GM19099 (cell line): Measurements from ENCODE around the gene PNMT.

ENCODE experiments used
- POLR2A ChIP-seq: IDR thresholded peaks from 3 replicates; pipeline ENCODE4 v1.6.1; 2011; ENCODE audit warnings: low read depth; ENCODE audit not compliant: insufficient read length; ENCODE audit errors: extremely low read depth

Gene PNMT

GRCh38 chr17:39628655-39629493, 39.4 kb upstream of the PNMT start:
- TF ChIP-seq POLR2A = no peak

DNA sequence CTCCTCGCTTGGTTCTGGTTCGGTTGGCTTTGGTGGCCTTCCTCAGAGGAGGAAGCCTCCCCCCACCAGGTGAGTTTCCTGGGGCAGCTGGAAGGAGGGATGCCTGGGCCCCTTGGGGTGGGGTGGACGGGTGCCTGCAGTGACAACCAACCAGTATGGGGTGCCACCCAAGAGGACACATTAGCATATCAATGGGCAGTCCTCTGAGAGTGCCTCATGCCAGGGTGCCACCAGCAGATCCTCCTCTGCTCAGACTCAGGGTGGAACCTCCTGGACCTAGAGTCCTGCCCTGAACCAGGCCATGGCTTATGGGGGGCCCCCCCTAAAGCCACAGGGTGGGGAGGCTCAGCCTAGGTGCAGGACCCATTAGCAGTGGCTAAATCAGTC, 38.8 kb upstream of the PNMT start:
- no peak for TF ChIP-seq POLR2A

DNA sequence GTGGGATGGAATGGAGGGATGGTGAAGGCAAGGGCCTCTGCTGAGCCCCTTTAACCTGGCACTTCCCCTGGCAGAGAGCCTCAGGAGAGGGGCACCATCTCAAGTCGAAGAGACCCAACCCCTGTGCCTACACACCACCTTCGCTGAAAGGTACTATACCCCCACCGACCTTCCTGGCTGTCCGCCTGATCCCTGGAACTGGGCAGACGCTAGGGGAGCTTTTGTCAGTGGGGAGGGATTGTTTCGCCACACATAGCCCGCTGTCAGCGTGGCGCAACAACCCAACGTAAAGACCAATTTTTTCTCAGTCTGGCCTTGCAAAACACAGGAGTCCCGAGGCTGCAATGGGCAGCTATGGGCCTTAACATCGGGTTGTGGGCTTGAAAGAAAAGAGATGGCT, 38.4 kb upstream of the PNMT start:
- TF ChIP-seq POLR2A = no peak

DNA sequence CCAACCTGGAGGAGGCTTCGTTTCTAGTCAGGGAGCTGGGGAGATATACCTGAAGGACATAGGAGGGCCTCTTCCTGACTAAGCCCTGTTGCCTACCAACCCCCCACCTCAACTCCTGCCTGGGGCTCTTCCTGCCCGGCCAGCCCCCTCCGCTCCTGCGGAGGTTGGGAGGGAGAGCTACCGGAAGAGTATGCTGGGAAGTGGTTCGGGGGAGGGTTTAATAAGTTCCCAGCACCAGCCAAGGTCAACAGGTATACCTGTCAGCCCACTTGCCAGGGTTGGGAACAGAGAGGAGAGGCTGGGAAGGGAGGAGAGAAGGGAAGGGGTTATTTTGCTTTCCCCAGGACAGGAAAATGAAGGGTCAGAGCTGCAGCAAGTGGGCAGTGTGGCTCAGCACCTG, 36.9 kb upstream of the PNMT start:
- no peak for TF ChIP-seq POLR2A

- no peak for TF ChIP-seq POLR2A
Observed at GRCh38 chr17:39632153-39632941, 35.9 kb upstream of the PNMT start.

DNA sequence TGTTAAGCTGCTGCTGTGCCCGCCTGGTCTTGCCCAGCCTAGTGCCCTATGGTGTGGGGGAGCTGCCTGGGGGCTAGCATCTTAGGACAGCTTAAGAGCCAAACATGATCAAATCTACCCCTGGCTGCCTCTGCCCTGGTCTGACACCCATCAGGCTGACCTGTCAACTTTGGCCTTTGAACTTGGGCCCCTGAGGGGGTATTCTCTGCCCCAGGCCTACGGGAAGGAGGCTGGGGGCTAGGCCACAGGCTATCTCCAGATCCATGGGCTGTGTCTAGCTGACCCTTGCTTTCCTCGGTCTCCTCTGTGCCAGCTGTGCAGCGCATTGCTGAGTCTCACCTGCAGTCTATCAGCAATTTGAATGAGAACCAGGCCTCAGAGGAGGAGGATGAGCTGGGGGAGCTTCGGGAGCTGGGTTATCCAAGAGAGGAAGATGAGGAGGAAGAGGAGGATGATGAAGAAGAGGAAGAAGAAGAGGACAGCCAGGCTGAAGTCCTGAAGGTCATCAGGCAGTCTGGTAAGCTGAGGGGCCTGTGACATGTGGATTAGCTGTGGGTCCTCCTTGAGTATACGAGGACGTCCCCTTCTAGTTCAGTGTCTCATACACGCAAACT, 34.6 kb upstream of the PNMT start:
- no peak for TF ChIP-seq POLR2A

- no peak for TF ChIP-seq POLR2A
Observed at GRCh38 chr17:39634384-39634871, 33.8 kb upstream of the PNMT start.

DNA sequence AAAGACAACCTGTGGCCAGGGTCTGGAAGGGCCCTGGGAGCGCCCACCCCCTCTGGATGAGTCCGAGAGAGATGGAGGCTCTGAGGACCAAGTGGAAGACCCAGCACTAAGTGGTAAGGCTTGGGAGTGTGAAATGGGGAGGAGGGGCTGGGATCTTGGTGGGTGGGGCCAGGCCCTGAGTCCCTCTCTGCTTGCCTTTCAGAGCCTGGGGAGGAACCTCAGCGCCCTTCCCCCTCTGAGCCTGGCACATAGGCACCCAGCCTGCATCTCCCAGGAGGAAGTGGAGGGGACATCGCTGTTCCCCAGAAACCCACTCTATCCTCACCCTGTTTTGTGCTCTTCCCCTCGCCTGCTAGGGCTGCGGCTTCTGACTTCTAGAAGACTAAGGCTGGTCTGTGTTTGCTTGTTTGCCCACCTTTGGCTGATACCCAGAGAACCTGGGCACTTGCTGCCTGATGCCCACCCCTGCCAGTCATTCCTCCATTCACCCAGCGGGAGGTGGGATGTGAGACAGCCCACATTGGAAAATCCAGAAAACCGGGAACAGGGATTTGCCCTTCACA, 32.6 kb upstream of the PNMT start:
- no peak for TF ChIP-seq POLR2A

DNA sequence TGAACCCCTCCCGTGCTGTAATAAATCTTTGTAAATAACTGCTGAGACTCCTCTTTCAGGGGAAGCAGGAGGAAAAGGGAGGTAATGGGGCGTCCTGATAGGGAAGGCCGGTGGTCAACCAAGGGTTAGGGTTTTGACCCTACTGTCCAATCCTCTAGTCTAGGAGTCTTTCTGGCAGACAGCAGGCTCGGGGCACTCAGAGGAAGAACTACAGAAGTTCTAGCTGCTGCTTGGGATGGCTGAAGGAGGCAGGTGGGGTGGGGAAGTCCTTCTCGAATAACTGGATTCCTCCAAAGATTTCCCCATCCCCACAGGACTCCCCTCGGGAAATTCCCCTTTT, 31.7 kb upstream of the PNMT start:
- no peak for TF ChIP-seq POLR2A

DNA sequence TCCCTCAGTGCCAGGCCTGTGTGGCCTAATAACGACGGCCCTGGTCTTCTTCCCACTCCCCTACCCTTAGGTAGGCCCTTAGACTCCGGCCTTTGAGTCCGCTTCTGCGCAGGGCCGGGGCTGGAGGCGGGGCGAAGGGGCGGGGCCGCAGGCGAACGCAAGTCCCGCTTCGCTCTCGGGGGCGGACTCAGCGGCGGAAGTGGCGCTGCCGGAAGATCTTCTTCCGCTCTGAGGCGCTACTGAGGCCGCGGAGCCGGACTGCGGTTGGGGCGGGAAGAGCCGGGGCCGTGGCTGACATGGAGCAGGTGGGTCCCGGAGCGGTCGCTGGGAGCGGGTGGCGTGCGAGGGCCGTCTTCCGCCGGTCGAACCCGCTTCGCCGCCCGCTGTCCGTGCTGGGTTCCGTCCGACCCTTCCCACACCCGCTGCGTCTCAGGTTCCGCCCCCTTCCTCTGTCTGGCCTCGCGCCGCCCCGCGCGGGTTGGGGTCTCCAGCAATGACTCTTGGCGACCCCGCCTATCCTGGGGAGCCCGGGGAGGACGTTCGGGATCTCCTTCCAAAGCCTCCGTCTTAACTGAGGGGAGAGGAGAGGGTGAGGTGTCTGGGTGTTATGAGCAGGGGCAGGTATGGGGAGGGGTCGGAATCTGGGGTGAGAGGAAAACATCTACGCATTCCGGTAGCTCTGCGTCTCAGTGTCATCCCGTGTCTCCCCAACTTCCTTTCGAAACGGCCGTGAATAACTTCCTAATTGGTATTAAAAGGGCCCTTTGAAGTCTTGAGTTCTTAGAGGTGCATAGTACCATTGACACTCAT, 31.1 kb upstream of the PNMT start, which contains the start of gene STARD3:
Gene STARD3, plus strand, starts transcription at position 218 of the 810 bp plus-strand sequence. CDS start 16,388 bp downstream, outside the sequence.
- TF ChIP-seq POLR2A = peak; percentile 81

DNA sequence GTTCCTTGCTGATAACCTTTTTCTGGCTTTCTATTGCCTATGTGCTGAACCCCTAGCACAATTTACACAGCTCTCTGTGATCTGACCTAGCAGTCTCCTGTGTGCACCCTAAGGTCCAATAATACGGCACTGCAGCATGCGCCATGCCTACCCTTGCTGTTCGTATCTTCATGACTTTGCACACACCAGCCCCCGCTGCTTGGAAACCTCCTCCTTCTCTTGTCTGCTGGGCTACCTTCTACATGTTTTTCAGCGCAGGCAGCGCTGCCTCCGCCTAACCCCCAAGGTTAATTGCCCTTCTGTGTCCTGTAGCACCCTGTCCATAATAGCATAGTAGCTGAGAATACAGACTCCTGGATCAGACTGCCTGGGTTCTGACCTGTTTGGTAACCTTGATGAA, 29.9 kb upstream of the PNMT start:
- no peak for TF ChIP-seq POLR2A

- no peak for TF ChIP-seq POLR2A
Observed at GRCh38 chr17:39639043-39639442, 29.2 kb upstream of the PNMT start.

DNA sequence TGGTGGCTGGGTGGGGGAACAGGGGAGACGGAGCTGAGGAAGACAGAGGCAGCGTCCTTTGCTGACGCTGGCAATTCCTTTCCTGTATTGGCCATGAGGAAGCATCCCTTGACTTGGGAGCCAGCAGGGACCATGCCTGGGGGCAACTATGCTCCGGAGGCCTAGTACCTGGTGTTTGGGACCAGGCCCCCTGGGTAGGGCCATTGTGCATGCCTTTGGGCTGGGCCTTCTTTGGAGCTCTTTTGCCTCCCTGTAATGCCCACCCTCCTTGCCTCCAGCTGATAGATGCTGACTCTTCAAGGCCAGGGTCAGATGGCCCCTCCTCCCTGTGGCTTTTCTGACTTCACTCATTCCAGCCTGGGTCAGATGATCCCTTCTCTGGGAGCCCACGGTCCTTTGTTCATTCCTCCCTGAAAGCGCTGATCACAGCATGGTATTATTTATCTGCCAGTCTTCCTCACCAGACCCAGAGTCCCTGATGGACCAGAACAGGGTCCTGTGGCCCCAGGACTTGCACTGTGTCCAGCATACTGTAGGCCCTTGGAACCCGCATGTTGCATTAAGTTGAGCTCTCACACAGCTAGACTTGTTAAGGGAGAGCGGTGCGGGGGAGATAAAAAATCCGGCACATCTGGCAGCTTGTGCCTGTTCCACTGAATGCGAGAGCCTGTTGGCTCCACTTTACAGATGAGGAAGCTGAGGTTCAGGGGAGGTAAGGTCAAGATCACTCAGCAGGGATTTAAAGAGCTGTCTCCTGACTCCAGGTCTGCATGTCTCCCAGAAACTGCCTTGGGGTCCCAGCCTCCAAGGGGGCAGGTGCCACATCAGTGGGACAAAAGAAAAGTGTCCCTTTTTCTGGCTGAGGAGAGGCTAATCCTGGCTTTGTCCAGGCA, 28.4 kb upstream of the PNMT start:
- TF ChIP-seq POLR2A = no peak

- no peak for TF ChIP-seq POLR2A
Observed at GRCh38 chr17:39640591-39641031, 27.6 kb upstream of the PNMT start.

GRCh38 chr17:39641097-39641496, 27.2 kb upstream of the PNMT start:
- TF ChIP-seq POLR2A = no peak
